Stimulated activated CD4-positive, alpha-beta T cell treated with anti-CD3 and anti-CD28 coated beads, Interleukin-1b, Interleukin-23, amount 100 ng/mL, for 24 hours (primary cell): ENCODE measurements around the gene LAMA3.

Source experiments
- DNase-seq, 4 experiments: peaks; one replicate each; pipeline ENCODE4 v3.0.0-alpha.2; 2020; ENCODE audit warnings: low read depth in 4 of 4, low spot score in 1 of 4

LAMA3 gene

DNA sequence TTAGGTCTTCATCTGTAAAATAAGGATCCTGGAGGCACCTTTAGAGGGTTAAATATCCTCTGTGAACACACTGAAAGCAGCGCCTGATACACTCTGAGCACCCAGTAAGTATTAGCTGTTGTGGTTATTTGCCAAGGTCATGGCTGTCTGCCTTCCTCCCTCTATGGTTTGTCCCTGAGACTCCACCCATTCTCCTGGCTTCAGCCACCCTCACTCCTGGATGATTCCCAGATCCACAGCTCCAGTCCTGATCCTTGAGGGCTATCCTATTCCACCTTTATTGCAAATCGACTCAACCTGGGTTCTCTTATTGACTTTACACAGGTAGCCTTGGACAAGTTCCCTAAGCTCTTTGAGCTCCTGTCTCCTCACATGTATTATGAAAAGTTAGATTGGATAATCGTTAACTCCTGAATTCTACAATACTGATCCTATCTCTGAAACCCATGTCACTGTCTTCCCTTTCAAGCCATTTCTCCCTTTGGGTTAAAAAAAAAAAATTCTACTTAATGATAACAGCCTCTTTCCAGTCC, 162.3 kb downstream of the LAMA3 start:
- no peak for DNase-seq

DNA sequence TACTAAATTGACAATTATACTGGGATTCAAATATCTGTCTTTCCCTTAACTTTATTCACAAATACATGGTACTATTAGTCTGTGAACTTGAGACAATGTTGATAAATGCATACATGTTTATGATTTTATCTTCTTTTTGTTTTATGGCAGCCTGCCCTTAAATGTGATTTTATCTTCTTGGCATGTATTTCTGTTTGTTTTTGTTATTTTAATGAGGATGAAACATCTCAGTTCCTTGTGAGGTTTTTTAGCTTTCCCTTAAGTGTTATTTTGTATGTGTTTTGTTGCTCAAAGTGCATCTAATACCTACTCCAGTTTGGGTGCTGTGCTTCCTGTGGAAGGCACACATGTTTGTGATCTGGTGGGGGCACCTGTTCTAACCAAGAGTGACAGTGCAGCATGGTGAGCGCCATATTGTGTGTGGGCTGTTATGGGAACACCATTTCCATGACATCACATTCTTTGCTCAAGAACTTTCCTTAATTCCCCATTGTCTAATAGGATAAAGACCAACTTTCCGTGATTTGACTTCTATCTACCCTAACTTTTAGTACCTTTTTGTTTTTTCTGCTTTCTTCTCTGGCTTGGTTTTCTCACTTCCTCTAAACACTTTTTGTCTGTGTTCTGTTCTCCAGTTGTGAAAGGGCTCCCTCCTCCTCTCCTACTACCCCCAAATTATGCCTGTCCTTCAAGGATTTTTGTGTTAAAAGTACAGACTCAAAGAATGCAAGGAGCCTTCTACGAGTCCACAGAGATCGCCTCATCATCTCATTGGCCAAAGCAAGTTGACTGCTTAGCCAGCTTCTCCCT, 163.2 kb downstream of the LAMA3 start:
- DNase-seq: no peak

DNA sequence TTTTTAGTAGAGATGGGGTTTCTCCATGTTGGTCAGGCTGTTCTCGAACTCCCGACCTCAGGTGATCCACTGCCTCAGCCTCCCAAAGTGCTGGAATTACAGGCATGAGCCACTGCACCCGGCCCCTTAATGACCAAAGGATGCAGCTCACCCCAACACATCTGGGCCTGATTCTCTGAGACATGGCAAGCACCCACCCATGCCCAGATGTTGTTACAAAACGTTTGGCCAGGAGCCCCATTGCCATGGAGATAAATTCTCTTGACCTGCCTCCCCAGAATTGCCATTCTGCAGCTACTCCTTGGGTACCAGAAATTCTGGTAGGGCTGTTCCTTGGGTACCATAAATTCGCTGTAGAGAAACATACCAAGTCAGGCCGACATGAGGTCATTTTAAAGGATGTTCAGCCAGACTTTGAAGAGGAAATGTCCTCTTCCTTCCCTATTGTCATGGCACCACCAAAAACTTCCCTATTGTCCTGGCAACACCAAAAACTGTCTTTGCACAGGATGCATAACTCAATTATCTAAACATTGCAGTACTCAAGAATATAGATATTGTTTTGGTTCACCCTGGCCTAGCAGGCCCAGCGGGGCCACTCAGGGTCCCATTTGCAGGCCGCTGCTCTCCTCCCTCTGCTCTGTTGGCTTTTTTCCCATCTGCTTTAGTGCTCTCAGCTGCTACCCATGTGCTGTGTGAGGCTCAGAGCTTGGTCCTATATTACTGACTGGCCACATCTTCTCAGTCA, 164.4 kb downstream of the LAMA3 start:
- no peak for DNase-seq

DNA sequence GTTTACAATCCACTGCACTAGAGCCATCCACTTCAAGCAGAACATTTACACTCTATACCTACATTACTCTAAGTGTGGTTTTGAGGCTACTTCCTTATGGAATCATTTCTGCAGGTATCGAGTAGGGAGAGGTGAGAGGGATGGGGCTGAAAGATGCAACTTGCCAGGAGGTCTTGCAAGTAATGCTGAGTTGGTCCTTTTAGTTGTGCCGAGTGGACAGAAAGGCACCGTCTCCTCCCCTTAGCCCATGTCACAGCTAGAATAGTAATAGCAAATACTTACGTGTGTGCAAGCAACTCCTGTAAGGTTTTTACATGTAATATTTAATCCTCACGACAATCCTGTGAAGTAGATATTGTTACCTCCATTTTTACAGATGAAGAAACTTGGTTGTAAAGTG, 166.5 kb downstream of the LAMA3 start:
- no peak for DNase-seq

DNA sequence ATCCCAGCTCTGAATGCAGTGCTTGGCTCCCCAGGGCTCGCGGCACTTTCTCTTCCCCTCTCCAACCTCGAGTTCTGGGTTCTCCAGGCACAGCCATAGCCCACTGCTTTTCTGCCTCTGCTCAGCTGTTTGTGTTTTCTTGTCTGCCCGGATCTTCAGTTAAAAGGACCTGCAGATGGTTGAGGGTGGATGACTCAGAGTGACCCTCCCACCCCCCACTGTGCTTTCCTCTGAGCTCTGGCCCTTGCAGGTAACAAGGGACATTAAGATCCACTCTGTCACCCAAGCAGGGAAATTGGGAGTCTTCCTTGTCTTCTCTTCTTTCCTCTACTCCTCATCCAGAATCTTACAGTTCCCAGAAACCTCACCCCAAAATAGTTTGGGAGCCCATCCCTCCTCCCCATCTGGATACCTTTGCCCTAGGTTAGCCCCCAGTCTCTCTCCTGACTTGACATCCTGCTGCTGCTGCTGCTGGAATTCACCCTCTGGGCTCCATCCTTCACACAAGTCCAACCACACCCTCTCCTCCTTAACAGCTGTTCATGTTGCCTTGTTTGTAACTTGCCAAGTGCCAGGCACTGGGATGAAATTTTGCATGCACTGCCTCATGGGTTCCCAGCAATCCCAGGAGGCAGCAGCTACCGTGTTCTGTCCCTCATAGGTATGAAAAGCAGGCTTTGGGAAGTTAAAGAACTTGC, 167.4 kb downstream of the LAMA3 start:
- no peak for DNase-seq

DNA sequence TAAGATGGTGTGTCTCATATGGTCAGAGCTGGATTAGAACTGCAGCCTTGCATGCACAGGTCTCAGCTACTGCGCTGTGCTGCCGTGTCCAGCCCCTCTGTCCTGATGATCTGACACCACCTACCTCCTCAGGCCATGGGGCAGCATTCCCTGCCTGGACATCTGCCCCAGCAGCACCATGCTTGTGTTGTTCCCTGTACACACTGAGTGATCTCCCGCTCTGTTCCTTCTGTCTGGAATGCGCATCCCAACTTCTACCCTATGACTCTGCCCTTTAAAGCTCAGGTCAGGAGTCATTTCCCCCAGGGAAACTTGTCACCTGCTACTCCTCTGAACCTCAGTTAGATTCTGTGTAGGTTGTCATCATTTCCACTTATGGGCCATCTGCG, 167.9 kb downstream of the LAMA3 start:
- no peak for DNase-seq

DNA sequence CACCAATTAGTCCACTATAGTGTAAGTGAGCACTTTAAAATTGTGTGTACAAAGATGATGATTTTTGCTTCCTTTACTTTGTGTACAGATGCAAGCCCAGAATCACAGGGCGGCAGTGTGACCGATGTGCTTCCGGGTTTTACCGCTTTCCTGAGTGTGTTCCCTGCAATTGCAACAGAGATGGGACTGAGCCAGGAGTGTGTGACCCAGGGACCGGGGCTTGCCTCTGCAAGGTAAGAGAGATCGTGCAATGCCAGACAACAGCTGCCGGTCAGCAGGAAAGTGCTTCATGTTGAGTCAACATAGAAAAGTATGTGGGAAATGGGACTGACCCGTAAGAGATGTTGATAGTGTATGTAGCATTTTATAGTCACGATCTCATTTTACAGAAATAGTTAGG, 168.5 kb downstream of the LAMA3 start:
- no peak for DNase-seq

DNA sequence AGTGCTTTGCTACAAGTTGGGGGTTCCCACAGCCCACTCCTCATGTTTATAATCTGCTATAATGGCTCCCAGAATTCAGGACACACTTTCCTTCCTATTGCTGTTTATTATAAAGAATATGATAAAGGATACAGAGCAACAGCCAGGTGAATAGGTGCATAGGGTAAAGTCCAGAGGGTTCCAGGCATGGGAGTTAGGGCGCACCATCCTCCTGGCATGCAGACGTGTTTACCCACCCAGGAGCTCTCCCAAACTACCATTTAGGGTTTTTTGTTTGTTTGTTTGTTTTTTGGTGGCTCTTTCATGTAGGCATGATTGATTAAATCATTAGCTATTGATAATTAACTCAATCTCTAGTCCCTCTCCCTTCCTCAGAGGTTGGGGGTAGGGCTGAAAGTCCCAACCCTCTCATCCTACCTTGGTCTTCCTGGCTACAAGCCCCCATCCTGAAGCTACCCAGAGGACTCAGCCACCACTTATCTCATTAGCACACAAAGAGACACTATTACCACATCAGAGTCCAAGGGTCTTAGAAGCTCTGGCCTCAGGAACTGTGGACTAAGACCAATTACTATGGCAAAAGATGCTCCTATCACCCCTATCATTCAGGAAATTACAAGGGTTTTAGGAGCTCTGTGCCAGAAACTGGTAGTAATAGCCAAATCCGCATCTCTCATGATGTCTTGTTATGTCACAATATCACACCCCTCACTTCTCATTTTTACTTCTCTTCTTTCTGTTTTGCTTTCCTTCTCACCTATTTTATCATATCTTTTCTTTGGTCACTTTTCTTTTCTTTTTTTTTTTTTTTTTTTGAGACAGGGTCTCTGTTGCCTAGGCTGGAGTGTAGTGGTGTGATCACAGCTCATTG, 170.4 kb downstream of the LAMA3 start:
- no peak for DNase-seq

DNA sequence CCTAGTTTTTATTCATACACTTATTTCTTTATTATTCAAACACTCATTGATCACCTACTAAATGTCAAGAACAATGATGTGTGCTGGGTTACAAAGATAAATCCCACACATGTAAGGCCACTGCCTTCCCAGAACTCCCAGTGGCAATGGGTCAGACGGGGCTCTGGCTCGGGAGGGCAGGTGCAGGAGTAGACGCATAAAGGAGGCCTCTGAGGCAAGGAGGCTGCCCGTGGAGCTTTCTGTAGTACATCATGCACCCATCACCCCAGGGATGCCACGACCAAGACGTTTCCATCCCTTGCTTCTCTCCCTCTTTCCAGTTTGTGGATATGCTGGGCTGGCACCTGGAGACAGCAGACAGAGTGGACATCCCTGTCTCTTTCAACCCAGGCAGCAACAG, 172.1 kb downstream of the LAMA3 start:
- no peak for DNase-seq

DNA sequence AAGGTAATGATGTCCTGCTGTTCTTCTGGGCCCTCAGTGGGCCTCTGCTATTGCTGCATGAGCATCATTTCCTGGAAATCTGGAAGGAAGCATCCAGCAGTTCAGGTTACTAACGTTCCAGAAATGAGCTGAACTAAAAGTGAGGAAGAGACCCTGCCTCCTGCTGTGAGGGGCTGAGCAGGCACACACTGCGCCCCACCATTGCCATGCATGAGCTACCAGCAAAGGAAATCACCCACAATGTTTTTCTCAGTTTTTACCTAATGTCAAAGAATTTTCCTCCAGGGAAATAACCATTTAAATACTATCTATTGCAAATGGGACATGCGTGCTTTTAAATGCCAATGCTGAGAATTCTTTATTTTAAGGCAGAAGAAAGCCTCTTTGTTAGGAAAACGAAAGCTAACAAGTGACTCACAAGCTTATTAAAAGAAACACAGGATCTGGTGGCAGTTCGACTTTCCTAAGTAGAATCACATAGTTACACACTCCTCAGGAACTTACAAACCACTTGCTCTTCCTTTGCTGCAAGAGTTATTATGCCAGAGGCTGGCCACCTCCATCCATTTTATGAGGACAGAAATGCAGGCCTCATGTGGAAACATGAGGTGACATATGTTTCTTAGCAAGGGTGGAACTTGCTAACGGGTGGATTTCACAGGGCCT, 172.7 kb downstream of the LAMA3 start:
- no peak for DNase-seq

DNA sequence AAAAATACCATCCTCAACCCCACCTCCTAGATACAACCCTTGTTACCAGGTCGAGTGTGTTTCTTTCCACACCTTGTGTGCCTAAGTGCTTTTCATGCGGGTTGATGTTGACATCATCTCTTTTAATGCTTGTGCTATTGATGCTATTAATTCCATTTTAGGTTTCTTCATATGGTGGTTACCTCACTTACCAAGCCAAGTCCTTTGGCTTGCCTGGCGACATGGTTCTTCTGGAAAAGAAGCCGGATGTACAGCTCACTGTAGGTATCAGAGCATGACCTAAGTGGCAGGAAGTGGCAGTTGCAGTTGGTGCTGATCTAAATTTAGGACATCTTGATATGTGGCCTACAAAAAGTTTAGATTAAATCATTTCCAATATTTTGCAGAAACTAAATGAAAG, 175.4 kb downstream of the LAMA3 start:
- no peak for DNase-seq

DNA sequence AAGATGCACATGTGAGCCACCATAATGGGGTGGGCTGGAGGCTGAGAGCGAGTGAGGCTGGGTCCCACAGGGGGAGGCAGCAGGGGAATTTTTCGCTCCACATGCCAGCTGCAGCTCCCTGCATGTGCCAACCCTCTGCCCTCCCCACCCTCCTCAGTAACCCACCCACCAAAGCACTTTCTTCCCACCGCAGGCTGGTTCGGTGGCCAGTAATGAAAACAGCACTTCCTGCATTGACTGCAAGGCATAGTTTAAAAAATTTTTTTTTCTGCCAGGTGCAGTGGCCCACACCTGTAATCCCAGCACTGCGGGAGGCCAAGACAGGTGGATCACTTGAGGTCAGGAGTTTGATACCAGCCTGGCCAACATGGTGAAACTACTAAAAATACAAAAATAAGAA, 177.8 kb downstream of the LAMA3 start:
- no peak for DNase-seq

DNA sequence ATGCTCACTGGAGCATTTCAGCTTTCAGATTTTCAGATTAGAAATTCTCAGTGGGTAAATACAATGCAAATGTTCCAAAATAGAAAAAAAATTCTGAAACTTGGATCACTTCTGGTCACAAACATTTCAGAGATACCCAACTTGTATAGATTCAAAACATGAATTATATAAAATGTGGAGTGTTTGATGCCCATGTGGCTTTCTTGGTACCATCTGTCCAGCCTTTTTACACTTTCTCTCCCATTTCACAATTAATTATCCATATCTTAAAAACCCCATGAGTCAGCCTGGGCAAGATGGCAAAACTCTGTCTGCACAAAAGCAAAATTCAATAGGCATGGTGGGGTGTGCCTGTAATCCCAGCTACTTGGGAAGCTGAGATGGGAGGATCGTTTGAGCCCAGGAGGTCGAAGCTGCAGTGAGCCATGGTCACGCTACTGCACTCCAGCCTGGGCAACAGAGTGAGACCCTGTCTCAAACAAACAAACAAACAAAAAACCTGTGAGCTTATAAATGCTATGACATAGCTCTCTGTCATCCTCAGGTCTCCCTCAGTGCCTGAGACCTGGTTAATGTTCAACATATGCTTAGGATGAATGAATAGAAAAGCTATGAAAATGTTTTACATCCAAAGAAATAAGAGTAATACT, 179.0 kb downstream of the LAMA3 start:
- DNase-seq: no peak

DNA sequence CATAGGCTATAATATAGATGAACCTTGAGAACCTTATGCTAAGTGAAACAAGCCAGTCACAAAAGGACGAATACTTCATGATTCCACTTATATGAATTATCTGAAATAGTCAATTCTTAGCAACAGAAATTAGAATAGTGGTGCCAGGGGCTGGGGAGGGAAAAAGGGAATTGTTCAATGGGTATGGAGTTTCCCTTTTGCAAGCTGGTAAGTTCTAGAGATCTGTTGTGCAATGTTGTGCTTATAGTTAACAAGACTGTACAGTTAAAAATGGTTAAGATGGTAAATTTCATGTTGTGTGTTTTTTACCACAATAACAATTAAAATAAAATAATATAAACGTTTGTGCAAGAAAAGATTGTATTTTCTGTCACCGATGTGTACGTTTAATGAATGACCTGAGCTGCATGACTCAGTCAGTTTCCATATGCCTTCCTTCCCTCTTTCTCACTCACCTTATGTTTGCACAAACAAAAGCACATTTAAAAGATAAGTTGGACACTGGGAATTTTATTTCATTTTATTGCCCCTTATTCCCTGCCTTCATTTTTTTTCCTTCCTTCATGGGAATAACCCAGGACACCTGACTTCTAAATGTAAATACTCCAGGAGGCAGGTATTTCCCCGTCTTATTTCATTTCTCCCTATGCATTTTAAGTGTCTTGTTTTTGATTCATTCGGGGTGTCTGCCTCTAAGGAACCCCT, 181.6 kb downstream of the LAMA3 start:
- no peak for DNase-seq

DNA sequence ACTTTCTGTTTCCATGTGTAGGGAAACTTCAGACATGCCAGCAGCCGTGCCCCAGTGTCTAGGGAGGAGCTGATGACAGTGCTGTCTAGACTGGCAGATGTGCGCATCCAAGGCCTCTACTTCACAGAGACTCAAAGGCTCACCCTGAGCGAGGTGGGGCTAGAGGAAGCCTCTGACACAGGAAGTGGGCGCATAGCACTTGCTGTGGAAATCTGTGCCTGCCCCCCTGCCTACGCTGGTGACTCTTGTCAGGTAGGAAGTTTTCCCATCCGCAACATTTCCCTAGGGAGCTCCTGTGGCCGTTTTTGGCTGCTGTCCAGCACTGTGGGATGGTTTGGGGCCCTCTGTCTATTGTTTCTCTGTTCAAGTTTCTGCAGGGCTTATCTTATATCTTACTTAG, 182.2 kb downstream of the LAMA3 start:
- peak in 2 of 4 experiments; percentile 10 to 21 for DNase-seq

DNA sequence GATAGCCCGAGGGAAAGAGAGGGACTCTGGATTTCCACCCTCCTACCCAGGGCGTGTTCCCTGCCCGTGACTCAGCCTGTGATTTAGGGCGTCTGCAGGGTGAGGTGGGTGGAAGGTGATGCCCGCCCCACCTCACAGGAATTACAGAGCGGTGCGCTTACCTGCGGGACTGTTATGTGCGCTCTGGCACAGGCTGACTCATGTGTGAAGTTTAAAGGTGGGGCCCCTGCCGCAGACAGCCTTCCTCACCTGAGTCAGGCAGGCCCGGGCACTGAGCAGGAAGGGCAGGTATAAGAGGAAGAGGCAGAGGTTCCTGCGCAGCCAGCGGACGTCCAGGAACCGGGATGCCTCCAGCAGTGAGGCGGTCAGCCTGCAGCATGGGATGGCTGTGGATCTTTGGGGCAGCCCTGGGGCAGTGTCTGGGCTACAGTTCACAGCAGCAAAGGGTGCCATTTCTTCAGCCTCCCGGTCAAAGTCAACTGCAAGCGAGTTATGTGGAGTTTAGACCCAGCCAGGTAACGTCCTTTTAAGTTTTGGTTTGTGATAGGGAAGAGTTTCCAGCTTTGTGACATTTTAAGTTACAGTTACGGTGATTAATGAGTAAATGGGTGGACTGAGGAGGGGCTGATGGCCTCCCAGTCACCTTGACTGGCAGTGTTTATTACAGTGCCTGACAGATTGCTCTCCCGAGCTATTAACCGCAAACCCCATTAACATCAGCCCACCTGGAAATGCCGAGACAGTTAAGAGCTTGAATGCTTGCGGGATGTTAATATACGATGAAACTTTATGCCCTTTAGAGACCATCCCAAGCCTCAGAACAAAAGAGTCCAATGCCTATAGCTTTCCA, 183.7 kb downstream of the LAMA3 start:
- no peak for DNase-seq

DNA sequence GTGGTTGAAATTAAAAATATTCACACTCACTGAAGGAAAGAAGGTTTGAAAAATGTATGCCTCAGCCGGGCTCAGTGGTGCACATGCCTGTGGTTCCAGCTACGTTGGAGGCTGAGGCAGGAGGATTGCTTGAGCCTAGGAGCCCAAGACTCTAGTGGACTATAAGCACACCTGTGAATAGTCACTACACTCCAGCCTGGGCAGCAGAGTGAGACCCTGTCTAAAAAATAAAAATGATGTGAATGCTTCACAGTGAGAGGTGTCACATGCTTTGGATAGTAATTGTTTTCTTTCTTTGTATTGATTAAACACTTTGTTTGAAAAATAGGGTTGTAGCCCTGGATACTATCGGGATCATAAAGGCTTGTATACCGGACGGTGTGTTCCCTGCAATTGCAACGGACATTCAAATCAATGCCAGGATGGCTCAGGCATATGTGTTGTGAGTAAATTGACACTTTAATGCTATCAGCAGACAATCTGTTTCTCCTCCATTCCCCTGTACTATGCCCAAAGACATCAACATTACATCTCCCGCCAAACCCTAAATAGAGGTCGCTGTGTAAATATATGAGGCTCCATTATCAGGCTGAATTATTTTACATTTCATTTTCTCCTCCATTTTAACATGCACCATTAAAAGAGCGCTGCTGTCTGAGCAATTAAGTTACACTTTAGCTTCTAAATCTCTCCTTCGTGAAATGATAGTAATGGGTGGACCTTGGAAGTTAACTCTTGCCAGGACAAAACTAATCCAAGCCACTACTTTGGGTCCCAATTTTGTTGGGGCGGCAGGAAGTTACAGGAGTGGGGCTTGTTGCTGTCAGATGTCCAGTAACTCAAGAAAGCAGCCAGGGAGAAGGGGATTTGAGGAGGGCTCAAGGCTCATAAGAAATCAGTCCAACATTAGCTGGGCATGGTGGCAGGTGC, 187.0 kb downstream of the LAMA3 start:
- no peak for DNase-seq
